Right ventricle myocardium superior (tissue), 1 donor: ENCODE data around the gene TRAM2. TPM values are rescaled to one million over a fixed set of nuclear protein-coding genes. Genes with fewer than 3 reads are reported as not detected.
A peak's percentile ranks its signal among the peaks of the same experiment; 100 is the strongest.

Experiments used
- ATAC-seq: fragments of 200-7000 bp; cut with Tn5 transposase; one replicate; pipeline ENCODE4 v1.9.1; 2020; ENCODE audit warnings: mild to moderate bottlenecking; ENCODE audit not compliant: poor library complexity
- DNase-seq: peaks from one replicate; pipeline ENCODE4 v3.0.0-alpha.2; 2020
- intact Hi-C: fragments of 100-400 bp; cut with DNase I; formaldehyde crosslinking; loops from one replicate; pipeline ENCODE4 v1.11.2; 2022
- total RNA-seq: library from RNA; stranded (reverse); fragmentation: NEBNext Ultra II Directional; extraction: Animal tissue kit (Norgen Biotek cat#: 25700); gene quantifications from one replicate; pipeline ENCODE4 v1.2.1, GENCODE V29; 2021
- donor health status: DM: no; HTN: yes; CAD: no; lungs with severe emphysema.

TRAM2 gene
- total RNA-seq, 1 donor from 2014 or later = 11.0 TPM

GRCh38 chr6:52575502-52575892, 1.4 kb downstream of the TRAM2 start:
- intact Hi-C loops = loop anchor here (5.0 kb wide), 1 partner anchor 73 kb away; no protein-coding TSS in a partner anchor
- DNase-seq = no peak
- no peak for ATAC-seq

GRCh38 chr6:52574709-52575501, 2.0 kb downstream of the TRAM2 start:
- intact Hi-C loops = loop anchor here (5.0 kb wide), 2 partner anchors 63 to 73 kb away; no protein-coding TSS in a partner anchor
- peak; percentile 58 for DNase-seq
- ATAC-seq = no peak

GRCh38 chr6:52573295-52573694, 3.6 kb downstream of the TRAM2 start:
- DNase-seq = no peak
- ATAC-seq = no peak
- intact Hi-C loops = loop anchor here (5.0 kb wide), 1 partner anchor 61 kb away; no protein-coding TSS in a partner anchor

GRCh38 chr6:52572536-52572935, 4.3 kb downstream of the TRAM2 start:
- intact Hi-C loops = loop anchor here (5.0 kb wide), 1 partner anchor 60 kb away; no protein-coding TSS in a partner anchor
- DNase-seq (no peak), ATAC-seq (no peak)

- intact Hi-C loops = loop anchor here (5.0 kb wide), 1 partner anchor 59 kb away; no protein-coding TSS in a partner anchor
- DNase-seq (no peak), ATAC-seq (peak; percentile 32)
Measured at GRCh38 chr6:52571099-52571755, 5.6 kb downstream of the TRAM2 start.

- intact Hi-C loops = loop anchor here (5.0 kb wide), 1 partner anchor 58 kb away; no protein-coding TSS in a partner anchor
- DNase-seq (no peak), ATAC-seq (peak; percentile 76)
Measured at GRCh38 chr6:52570291-52570700, 6.6 kb downstream of the TRAM2 start.

- intact Hi-C loops = no loop called here
- DNase-seq = no peak
- ATAC-seq = no peak
Measured at GRCh38 chr6:52568320-52568719, 8.5 kb downstream of the TRAM2 start.

- DNase-seq (no peak), ATAC-seq (peak; percentile 23)
- intact Hi-C loops = no loop called here
Measured at GRCh38 chr6:52566853-52567279, 10.0 kb downstream of the TRAM2 start.

GRCh38 chr6:52566201-52566600, 10.7 kb downstream of the TRAM2 start:
- ATAC-seq (no peak), DNase-seq (no peak)
- intact Hi-C loops = no loop called here

GRCh38 chr6:52564856-52565255, 12.0 kb downstream of the TRAM2 start:
- intact Hi-C loops = no loop called here
- ATAC-seq (no peak), DNase-seq (no peak)

- DNase-seq (no peak), ATAC-seq (no peak)
- intact Hi-C loops = no loop called here
Measured at GRCh38 chr6:52562911-52563310, 13.9 kb downstream of the TRAM2 start.

GRCh38 chr6:52560462-52560861, 16.4 kb downstream of the TRAM2 start:
- intact Hi-C loops = no loop called here
- DNase-seq = no peak
- ATAC-seq = peak; percentile 46

- peak; percentile 32 for ATAC-seq
- intact Hi-C loops = no loop called here
- no peak for DNase-seq
Measured at GRCh38 chr6:52558266-52559000, 18.4 kb downstream of the TRAM2 start.

- intact Hi-C loops = no loop called here
- ATAC-seq = peak; percentile 21
- no peak for DNase-seq
Measured at GRCh38 chr6:52557389-52558265, 19.2 kb downstream of the TRAM2 start.

GRCh38 chr6:52555518-52556233, 21.2 kb downstream of the TRAM2 start:
- intact Hi-C loops = no loop called here
- no peak for DNase-seq
- no peak for ATAC-seq

GRCh38 chr6:52554684-52555280, 22.1 kb downstream of the TRAM2 start:
- ATAC-seq (no peak), DNase-seq (no peak)
- intact Hi-C loops = no loop called here

- DNase-seq (no peak), ATAC-seq (no peak)
- intact Hi-C loops = no loop called here
Measured at GRCh38 chr6:52553719-52554118, 23.1 kb downstream of the TRAM2 start.
